GM23248 (cell line): ENCODE results near the gene TNRC6B. TPM values are rescaled to one million over a fixed set of nuclear protein-coding genes. Genes with fewer than 3 reads are reported as not detected.

ENCODE experiments used
- DNase-seq: peaks from one replicate; pipeline ENCODE4 v3.0.0-alpha.2; 2015
- H2AFZ ChIP-seq: fragments of 200-600 bp; sonication (generic); 2 replicates; pipeline ENCODE4 v1.6.1; 2016; ENCODE audit warnings: antibody characterized with exemption
- H3F3A ChIP-seq: fragments of 200-600 bp; sonication (generic); 2 replicates; pipeline ENCODE4 v1.6.1; 2016; ENCODE audit warnings: mild to moderate bottlenecking, antibody characterized with exemption, mixed run types; ENCODE audit not compliant: insufficient read depth
- H3K27ac ChIP-seq: fragments of 200-600 bp; sonication (generic); 2 replicates; pipeline ENCODE4 v1.5.1; 2016; ENCODE audit warnings: mild to moderate bottlenecking
- H3K27me3 ChIP-seq: fragments of 200-600 bp; sonication (generic); replicated peaks from 2 replicates; pipeline ENCODE4 v1.6.1; 2016; ENCODE audit warnings: mild to moderate bottlenecking; ENCODE audit not compliant: insufficient read depth
- H3K36me3 ChIP-seq: fragments of 200-600 bp; sonication (generic); 2 replicates; pipeline ENCODE4 v1.6.1; 2016; ENCODE audit warnings: low read depth, mild to moderate bottlenecking
- H3K4me1 ChIP-seq: fragments of 200-600 bp; sonication (generic); 2 replicates; pipeline ENCODE4 v1.6.1; 2016; ENCODE audit warnings: mild to moderate bottlenecking; ENCODE audit not compliant: insufficient read depth
- H3K4me2 ChIP-seq: fragments of 200-600 bp; sonication (generic); one replicate; pipeline ENCODE4 v1.6.1; 2016; ENCODE audit warnings: mild to moderate bottlenecking; ENCODE audit not compliant: unreplicated experiment
- H3K4me3 ChIP-seq: fragments of 200-600 bp; sonication (generic); 2 replicates; pipeline ENCODE4 v1.5.1; 2016; ENCODE audit warnings: mild to moderate bottlenecking
- H3K79me2 ChIP-seq: fragments of 200-600 bp; sonication (generic); 2 replicates; pipeline ENCODE4 v1.6.1; 2016; ENCODE audit warnings: mild to moderate bottlenecking; ENCODE audit not compliant: insufficient read depth
- H3K9ac ChIP-seq: fragments of 200-600 bp; sonication (generic); 2 replicates; pipeline ENCODE4 v1.6.1; 2016; ENCODE audit warnings: mild to moderate bottlenecking
- H3K9me2 ChIP-seq: fragments of 200-600 bp; sonication (generic); 2 replicates; pipeline ENCODE4 v1.6.1; 2016; ENCODE audit warnings: mixed run types, mild to moderate bottlenecking, moderate library complexity; ENCODE audit not compliant: insufficient read depth
- H3K9me3 ChIP-seq: fragments of 200-600 bp; sonication (generic); one replicate; pipeline ENCODE4 v1.6.1; 2017; ENCODE audit warnings: low read depth
- H4K20me1 ChIP-seq: fragments of 200-600 bp; sonication (generic); 2 replicates; pipeline ENCODE4 v1.6.0; 2016; ENCODE audit not compliant: insufficient read depth
- EZH2 ChIP-seq: fragments of 200-600 bp; sonication (generic); IDR thresholded peaks from 2 replicates; pipeline ENCODE4 v1.6.1; 2018; ENCODE audit warnings: antibody characterized with exemption, mild to moderate bottlenecking; ENCODE audit not compliant: insufficient read depth, poor library complexity, severe bottlenecking
- EZH2phosphoT487 ChIP-seq: fragments of 200-600 bp; sonication (generic); IDR thresholded peaks from 2 replicates; pipeline ENCODE4 v1.6.1; 2018; ENCODE audit warnings: antibody characterized with exemption, moderate library complexity, mild to moderate bottlenecking, low read depth; ENCODE audit not compliant: insufficient read depth
- WGBS, 2 experiments: methylation state at CpG; one replicate each; pipeline ENCODE4 v1.1.6; 2015 to 2017; ENCODE audit warnings: low lambda C conversion rate in 2 of 2, low coverage in 1 of 2; ENCODE audit errors: missing lambda C conversion rate in 2 of 2; 5-methylcytosine and 5-hydroxymethylcytosine counted together
- in situ Hi-C: fragments of 300-500 bp; cut with MboI; formaldehyde crosslinking; loops from 2 replicates; pipeline ENCODE4 v1.15.0; 2020
- polyA plus RNA-seq: library from polyadenylated mRNA; unstranded; fragments of >200 nt; fragmentation: Nextera tagmentation; extraction: Ambion mirVana; gene quantifications from 2 replicates; pipeline ENCODE4 v1.2.1, GENCODE V29; 2016
- total RNA-seq: library from RNA; depleted of rRNA; stranded (reverse); fragments of >200 nt; shearing (Covaris generic); gene quantifications from 2 replicates; pipeline ENCODE4 v1.2.3, GENCODE V29; 2014; rRNA removed

Gene TNRC6B
- total and polyA plus RNA-seq, 2 experiments from 2014 or later, result 14.1 to 21.1 TPM

- Histone ChIP-seq H3K4me2 (no peak overlapping the region), H3K27ac (no peak overlapping the region), H2AFZ (no peak overlapping the region), H3K9me3 (no peaks in the 10 kb centered on the region), H3K9ac (no peak overlapping the region), H3F3A (0 out of 2 replicates have a peak, but pooled peaks cover 3% of the 10 kb centered on the region), H3K79me2 (peaks cover 92% of the 10 kb centered on the region), H4K20me1 (no peaks in the 10 kb centered on the region; the same call in 1 of the 2 replicates), H3K9me2 (no peaks in the 10 kb centered on the region), H3K36me3 (no peaks in the 10 kb centered on the region), H3K4me1 (peaks cover 10% of the 10 kb centered on the region), H3K27me3 (no peaks in the 10 kb centered on the region), H3K4me3 (no peak overlapping the region)
- TF ChIP-seq EZH2, result no peak
- no peak for TF ChIP-seq EZH2phosphoT487
- DNase-seq, result no peak
- 84 to 87% methylated on average over 10 of the region's 10 CpGs for WGBS, 2 experiments
- in situ Hi-C loops, result no loop called here
These were observed 207.5 kb downstream of the TNRC6B start for GRCh38 chr22:40385036-40385782.

Other genes with a start within 250 kb of the TNRC6B start
- gene TMA7B, start 217.5 kb upstream of the TNRC6B start, total RNA-seq, result not detected in 2 replicates
- not detected in 2 replicates for gene TMA7B, start 217.5 kb upstream of the TNRC6B start, polyA plus RNA-seq
- not detected in 2 replicates for gene FAM83F, start 183.0 kb upstream of the TNRC6B start, total RNA-seq
- not detected in 2 replicates for gene FAM83F, start 183.0 kb upstream of the TNRC6B start, polyA plus RNA-seq
- gene ADSL, start 168.6 kb downstream of the TNRC6B start, total RNA-seq, result 108 and 123 TPM in 2 replicates
- 70.8 and 72.5 TPM in 2 replicates for gene ADSL, start 168.6 kb downstream of the TNRC6B start, polyA plus RNA-seq
- gene SGSM3, start 192.7 kb downstream of the TNRC6B start, total RNA-seq, result 40.8 and 45.2 TPM in 2 replicates
- 47.6 and 48.2 TPM in 2 replicates for gene SGSM3, start 192.7 kb downstream of the TNRC6B start, polyA plus RNA-seq